H9 (cell line): ENCODE data around the gene GABRD. TPM values are rescaled to one million over a fixed set of nuclear protein-coding genes. Genes with fewer than 3 reads are reported as not detected.

Source experiments
- DNase-seq: peaks from one replicate; pipeline ENCODE4 v3.0.0-alpha.2; 2017
- H2AFZ ChIP-seq: one replicate; pipeline ENCODE4 v1.6.1; 2013; ENCODE audit warnings: mild to moderate bottlenecking, low read length, control low read depth, moderate library complexity
- H2AK5ac ChIP-seq: 2 replicates; pipeline ENCODE4 v1.6.1; 2013; ENCODE audit warnings: low read length, control low read depth, mixed read lengths; ENCODE audit not compliant: insufficient read length
- H2BK120ac ChIP-seq: one replicate; pipeline ENCODE4 v1.6.1; 2013; ENCODE audit warnings: low read depth, mild to moderate bottlenecking, low read length, control low read depth, inconsistent platforms; ENCODE audit not compliant: poor library complexity, severe bottlenecking
- H2BK12ac ChIP-seq: 2 replicates; pipeline ENCODE4 v1.6.1; 2013; ENCODE audit warnings: low read length, control low read depth, mixed read lengths, low read depth; ENCODE audit not compliant: insufficient read length
- H2BK15ac ChIP-seq: 2 replicates; pipeline ENCODE4 v1.6.1; 2013; ENCODE audit warnings: low read depth, low read length, control low read depth
- H2BK20ac ChIP-seq: one replicate; pipeline ENCODE4 v1.6.1; 2013; ENCODE audit warnings: low read depth, mild to moderate bottlenecking, low read length, control low read depth, inconsistent platforms; ENCODE audit not compliant: poor library complexity, severe bottlenecking
- H2BK5ac ChIP-seq: 2 replicates; pipeline ENCODE4 v1.6.1; 2013; ENCODE audit warnings: low read length, control low read depth, mixed read lengths; ENCODE audit not compliant: insufficient read length
- H3K14ac ChIP-seq: 2 replicates; pipeline ENCODE4 v1.6.1; 2013; ENCODE audit warnings: low read length, control low read depth; ENCODE audit not compliant: insufficient read depth
- H3K18ac ChIP-seq: 2 replicates; pipeline ENCODE4 v1.6.1; 2013; ENCODE audit warnings: low read depth, mild to moderate bottlenecking, mixed read lengths, low read length, control low read depth; ENCODE audit not compliant: insufficient read length
- H3K23ac ChIP-seq: 2 replicates; pipeline ENCODE4 v1.6.1; 2013; ENCODE audit warnings: low read length, control low read depth, mixed read lengths, low read depth; ENCODE audit not compliant: insufficient read length
- H3K23me2 ChIP-seq: 2 replicates; pipeline ENCODE4 v1.6.1; 2013; ENCODE audit warnings: low read depth, mild to moderate bottlenecking, mixed read lengths, low read length, control low read depth; ENCODE audit not compliant: insufficient read length, poor library complexity, severe bottlenecking
- H3K27ac ChIP-seq: 2 replicates; pipeline ENCODE4 v1.5.1; 2013; ENCODE audit warnings: low read length, control low read depth, mixed read lengths, low read depth; ENCODE audit not compliant: insufficient read length
- H3K27me3 ChIP-seq: 2 replicates; pipeline ENCODE4 v1.6.1; 2013; ENCODE audit warnings: low read length, control low read depth, inconsistent platforms; ENCODE audit not compliant: insufficient read depth
- H3K4ac ChIP-seq: 2 replicates; pipeline ENCODE4 v1.6.1; 2013; ENCODE audit warnings: low read depth, mild to moderate bottlenecking, control low read depth, inconsistent platforms, low read length, moderate library complexity
- H3K4me1 ChIP-seq: 2 replicates; pipeline ENCODE4 v1.6.1; 2013; ENCODE audit warnings: low read length, control low read depth, inconsistent platforms; ENCODE audit not compliant: insufficient read depth
- H3K4me2 ChIP-seq: 2 replicates; pipeline ENCODE4 v1.6.1; 2013; ENCODE audit warnings: low read length, control low read depth, mixed read lengths; ENCODE audit not compliant: insufficient read length, insufficient read depth
- H3K56ac ChIP-seq: 2 replicates; pipeline ENCODE4 v1.6.1; 2013; ENCODE audit warnings: low read depth, mild to moderate bottlenecking, mixed read lengths, low read length, control low read depth; ENCODE audit not compliant: insufficient read length
- H3K79me1 ChIP-seq: 2 replicates; pipeline ENCODE4 v1.6.1; 2013; ENCODE audit warnings: low read depth, mild to moderate bottlenecking, moderate library complexity, low read length, control low read depth, inconsistent platforms; ENCODE audit not compliant: insufficient read depth, poor library complexity, severe bottlenecking
- H3K79me2 ChIP-seq: 2 replicates; pipeline ENCODE4 v1.6.1; 2013; ENCODE audit warnings: low read length, control low read depth, inconsistent platforms; ENCODE audit not compliant: insufficient read depth
- H3K9ac ChIP-seq: 2 replicates; pipeline ENCODE4 v1.6.1; 2013; ENCODE audit warnings: low read length, control low read depth, mixed read lengths; ENCODE audit not compliant: insufficient read length; ENCODE audit errors: extremely low read depth
- H3K9me3 ChIP-seq: one replicate; pipeline ENCODE4 v1.6.1; 2013; ENCODE audit warnings: low read depth, low read length, inconsistent platforms; ENCODE audit not compliant: control insufficient read depth
- H3T11ph ChIP-seq: one replicate; pipeline ENCODE4 v1.6.1; 2013; ENCODE audit warnings: mild to moderate bottlenecking, low read length, control low read depth, inconsistent platforms
- H4K20me1 ChIP-seq: one replicate; pipeline ENCODE4 v1.6.1; 2013; ENCODE audit not compliant: control insufficient read depth, insufficient read length, insufficient read depth
- H4K5ac ChIP-seq: 2 replicates; pipeline ENCODE4 v1.6.1; 2013; ENCODE audit warnings: low read depth, mild to moderate bottlenecking, mixed read lengths, low read length, control low read depth; ENCODE audit not compliant: insufficient read length
- H4K8ac ChIP-seq: replicated peaks from 2 replicates; pipeline ENCODE4 v1.6.1; 2013; ENCODE audit warnings: low read length, control low read depth, mixed read lengths, low read depth; ENCODE audit not compliant: insufficient read length
- H4K91ac ChIP-seq: 2 replicates; pipeline ENCODE4 v1.6.1; 2013; ENCODE audit warnings: low read depth, mild to moderate bottlenecking, moderate library complexity, mixed read lengths, low read length, control low read depth; ENCODE audit not compliant: insufficient read length
- H3K27ac Mint-ChIP-seq, 3 experiments: 2 replicates in 2 of 3; 3 replicates in 1 of 3; pipeline ENCODE4 v1.8.0; 2020 to 2021; ENCODE audit warnings: mixed read lengths in 3 of 3, mild to moderate bottlenecking in 1 of 3, moderate library complexity in 1 of 3
- H3K27me3 Mint-ChIP-seq: 2 replicates; pipeline ENCODE4 v1.8.0; 2021; ENCODE audit warnings: low read depth, mild to moderate bottlenecking, moderate library complexity, mixed read lengths
- H3K36me3 Mint-ChIP-seq, 3 experiments: 2 replicates in 2 of 3; 3 replicates in 1 of 3; pipeline ENCODE4 v1.8.0; 2020 to 2021; ENCODE audit warnings: low read depth in 3 of 3, mixed read lengths in 3 of 3; ENCODE audit not compliant: insufficient read depth in 1 of 3
- H3K4me1 Mint-ChIP-seq, 2 experiments: 2 replicates each; pipeline ENCODE4 v1.8.0; 2020; ENCODE audit warnings: mixed read lengths in 2 of 2
- H3K4me3 Mint-ChIP-seq, 2 experiments: 2 replicates in 1 of 2; 3 replicates in 1 of 2; pipeline ENCODE4 v1.8.0; 2020 to 2021; ENCODE audit warnings: mild to moderate bottlenecking in 2 of 2, mixed read lengths in 2 of 2, moderate library complexity in 1 of 2
- H3K9me3 Mint-ChIP-seq, 2 experiments: 2 replicates in 1 of 2; 3 replicates in 1 of 2; pipeline ENCODE4 v1.8.0; 2020; ENCODE audit warnings: mild to moderate bottlenecking in 2 of 2, mixed read lengths in 2 of 2, moderate library complexity in 1 of 2
- CTCF ChIP-seq: fragments of 200-600 bp; sonication (generic); conservative IDR thresholded peaks from 3 replicates; pipeline ENCODE4 v1.8.0; 2021; ENCODE audit warnings: antibody characterized with exemption, mild to moderate bottlenecking
- WGBS: extraction: QIAGEN DNeasy Blood & Tissue Kit; methylation state at CpG from one replicate; pipeline ENCODE4 v1.1.7; 2013; ENCODE audit warnings: missing lambda C conversion rate, low lambda C conversion rate, mixed read lengths; ENCODE audit not compliant: insufficient read length; ENCODE audit errors: extremely low coverage; 5-methylcytosine and 5-hydroxymethylcytosine counted together
- total RNA-seq: library from RNA; stranded (reverse); gene quantifications from 2 replicates; pipeline ENCODE4 v1.2.1, GENCODE V29; 2021

Gene GABRD
- total RNA-seq, 1 experiment from 2014 or later, result 0.59 TPM

- H3K4me3 Mint-ChIP-seq, result peak overlapping the region; percentile 31 to 51; a peak in 3 of 5 replicates
- H2AK5ac ChIP-seq, result no peak overlapping the region
- no peak for TF ChIP-seq CTCF
- H4K20me1 ChIP-seq, result no peaks in the 10 kb centered on the region
- H3K9me3 ChIP-seq, result no peaks in the 10 kb centered on the region
- H3T11ph ChIP-seq, result no peak overlapping the region
- no peak overlapping the region for H4K5ac ChIP-seq
- peaks cover 7% of the 10 kb centered on the region for H3K23me2 ChIP-seq
- no peak for DNase-seq
- H3K14ac ChIP-seq, result no peak overlapping the region
- no peaks in the 10 kb centered on the region for H3K27me3 ChIP-seq
- no peak overlapping the region for H4K91ac ChIP-seq
- no peak overlapping the region for H2BK120ac ChIP-seq
- H2BK20ac ChIP-seq, result no peak overlapping the region
- no peak overlapping the region for H3K27ac ChIP-seq
- no peaks in the 10 kb centered on the region for H3K79me1 ChIP-seq
- H3K4ac ChIP-seq, result no peak overlapping the region
- H3K9me3 Mint-ChIP-seq, result no peaks in the 10 kb centered on the region; a peak in 1 of 5 replicates
- H2BK15ac ChIP-seq, result no peak overlapping the region
- no peak overlapping the region for H2AFZ ChIP-seq
- peaks cover 6 to 22% (median 21%) of the 10 kb centered on the region in 3 experiments for H3K36me3 Mint-ChIP-seq
- H3K79me2 ChIP-seq, result peaks cover 2% of the 10 kb centered on the region; the same call in 1 of the 2 replicates
- H3K4me2 ChIP-seq, result no peak overlapping the region
- H3K27me3 Mint-ChIP-seq, result peaks cover 10% of the 10 kb centered on the region
- no peak overlapping the region for H3K9ac ChIP-seq
- no peak overlapping the region for H2BK12ac ChIP-seq
- 0 out of 7 replicates have a peak overlapping the region, but pooled peaks of 1 of the 3 experiments have one; percentile 7 for H3K27ac Mint-ChIP-seq
- no peaks in the 10 kb centered on the region; the same call in 1 of the 2 replicates for H3K4me1 ChIP-seq
- peaks cover 13 to 18% of the 10 kb centered on the region in 2 experiments for H3K4me1 Mint-ChIP-seq
- no peak overlapping the region for H3K56ac ChIP-seq
- H4K8ac ChIP-seq, result no peak overlapping the region
- H3K18ac ChIP-seq, result no peak overlapping the region
- WGBS, result no CpG with 5 or more reads among the region's 10 CpGs
- H3K23ac ChIP-seq, result no peak overlapping the region
- H2BK5ac ChIP-seq, result no peak overlapping the region
These were observed 33.6 kb downstream of the GABRD start for GRCh38 chr1:2052756-2053155.
